ENCODE results near the gene SEMA5B. TPM values are rescaled to one million over a fixed set of nuclear protein-coding genes. Genes with fewer than 3 reads are reported as not detected.

The SEMA5B gene
- polyA plus RNA-seq, 1 of the 3 experiments (the other 2 are of a cell fraction), result 0.43 TPM

DNA sequence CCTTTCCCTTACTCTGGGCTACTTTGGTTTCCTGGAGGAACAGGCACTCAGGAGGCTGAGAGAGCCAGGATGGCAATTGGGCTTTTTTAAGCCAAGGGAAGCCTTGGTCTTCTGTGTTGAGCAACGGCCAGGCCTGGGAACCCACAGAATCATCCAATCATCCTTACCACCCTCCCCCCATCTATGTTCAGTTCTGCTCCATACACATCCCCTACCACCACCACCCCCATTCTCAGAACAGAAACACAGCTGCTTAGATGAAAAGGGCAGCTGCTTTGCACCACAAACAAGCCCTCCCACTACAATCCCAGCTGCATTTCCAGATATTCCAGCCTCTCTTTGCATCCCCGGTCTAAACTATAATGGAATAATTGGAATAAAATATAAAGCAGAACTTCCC lies 21.0 kb downstream of the SEMA5B start:
- TF ChIP-seq CHD2 (IDR thresholded peaks at IDR 0.05; ENCODE audit: low read length, partially characterized antibody) (no peak), YY1 (IDR thresholded peaks at IDR 0.05; ENCODE audit: low read depth) (no peak), TAF1 (IDR thresholded peaks at IDR 0.05; ENCODE audit: borderline replicate concordance, low read depth, low read length) (no peak), NRF1 (IDR thresholded peaks at IDR 0.05; ENCODE audit: low read depth, low read length) (no peak), RFX5 (IDR thresholded peaks at IDR 0.05; ENCODE audit: low read length) (no peak), RXRA (IDR thresholded peaks at IDR 0.05; ENCODE audit: borderline replicate concordance, low read depth) (no peak), RAD21 (IDR thresholded peaks at IDR 0.05; ENCODE audit: low read length) (no peak), NFIC (IDR thresholded peaks at IDR 0.05; ENCODE audit: borderline replicate concordance) (no peak), FOSL2 (IDR thresholded peaks at IDR 0.05; ENCODE audit: borderline replicate concordance, low read depth) (no peak), ELF1 (IDR thresholded peaks at IDR 0.05) (no peak), FOXJ3 (CRISPR knock-in tag; IDR thresholded peaks at IDR 0.05) (no peak), GABPA (IDR thresholded peaks at IDR 0.05; ENCODE audit: low read depth) (no peak)
- TF ChIP-seq, protein P1, sequence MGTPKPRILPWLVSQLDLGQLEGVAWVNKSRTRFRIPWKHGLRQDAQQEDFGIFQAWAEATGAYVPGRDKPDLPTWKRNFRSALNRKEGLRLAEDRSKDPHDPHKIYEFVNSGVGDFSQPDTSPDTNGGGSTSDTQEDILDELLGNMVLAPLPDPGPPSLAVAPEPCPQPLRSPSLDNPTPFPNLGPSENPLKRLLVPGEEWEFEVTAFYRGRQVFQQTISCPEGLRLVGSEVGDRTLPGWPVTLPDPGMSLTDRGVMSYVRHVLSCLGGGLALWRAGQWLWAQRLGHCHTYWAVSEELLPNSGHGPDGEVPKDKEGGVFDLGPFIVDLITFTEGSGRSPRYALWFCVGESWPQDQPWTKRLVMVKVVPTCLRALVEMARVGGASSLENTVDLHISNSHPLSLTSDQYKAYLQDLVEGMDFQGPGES (IDR thresholded peaks at IDR 0.05; ENCODE audit: low read depth, low read length), result no peak
- TF ChIP-seq, protein P2, sequence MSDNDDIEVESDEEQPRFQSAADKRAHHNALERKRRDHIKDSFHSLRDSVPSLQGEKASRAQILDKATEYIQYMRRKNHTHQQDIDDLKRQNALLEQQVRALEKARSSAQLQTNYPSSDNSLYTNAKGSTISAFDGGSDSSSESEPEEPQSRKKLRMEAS (IDR thresholded peaks at IDR 0.05; ENCODE audit: low read depth), result no peak
- TF ChIP-seq, protein P3, sequence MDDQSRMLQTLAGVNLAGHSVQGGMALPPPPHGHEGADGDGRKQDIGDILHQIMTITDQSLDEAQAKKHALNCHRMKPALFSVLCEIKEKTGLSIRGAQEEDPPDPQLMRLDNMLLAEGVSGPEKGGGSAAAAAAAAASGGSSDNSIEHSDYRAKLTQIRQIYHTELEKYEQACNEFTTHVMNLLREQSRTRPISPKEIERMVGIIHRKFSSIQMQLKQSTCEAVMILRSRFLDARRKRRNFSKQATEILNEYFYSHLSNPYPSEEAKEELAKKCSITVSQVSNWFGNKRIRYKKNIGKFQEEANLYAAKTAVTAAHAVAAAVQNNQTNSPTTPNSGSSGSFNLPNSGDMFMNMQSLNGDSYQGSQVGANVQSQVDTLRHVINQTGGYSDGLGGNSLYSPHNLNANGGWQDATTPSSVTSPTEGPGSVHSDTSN (IDR thresholded peaks at IDR 0.05), result no peak
- TF ChIP-seq, protein P4, sequence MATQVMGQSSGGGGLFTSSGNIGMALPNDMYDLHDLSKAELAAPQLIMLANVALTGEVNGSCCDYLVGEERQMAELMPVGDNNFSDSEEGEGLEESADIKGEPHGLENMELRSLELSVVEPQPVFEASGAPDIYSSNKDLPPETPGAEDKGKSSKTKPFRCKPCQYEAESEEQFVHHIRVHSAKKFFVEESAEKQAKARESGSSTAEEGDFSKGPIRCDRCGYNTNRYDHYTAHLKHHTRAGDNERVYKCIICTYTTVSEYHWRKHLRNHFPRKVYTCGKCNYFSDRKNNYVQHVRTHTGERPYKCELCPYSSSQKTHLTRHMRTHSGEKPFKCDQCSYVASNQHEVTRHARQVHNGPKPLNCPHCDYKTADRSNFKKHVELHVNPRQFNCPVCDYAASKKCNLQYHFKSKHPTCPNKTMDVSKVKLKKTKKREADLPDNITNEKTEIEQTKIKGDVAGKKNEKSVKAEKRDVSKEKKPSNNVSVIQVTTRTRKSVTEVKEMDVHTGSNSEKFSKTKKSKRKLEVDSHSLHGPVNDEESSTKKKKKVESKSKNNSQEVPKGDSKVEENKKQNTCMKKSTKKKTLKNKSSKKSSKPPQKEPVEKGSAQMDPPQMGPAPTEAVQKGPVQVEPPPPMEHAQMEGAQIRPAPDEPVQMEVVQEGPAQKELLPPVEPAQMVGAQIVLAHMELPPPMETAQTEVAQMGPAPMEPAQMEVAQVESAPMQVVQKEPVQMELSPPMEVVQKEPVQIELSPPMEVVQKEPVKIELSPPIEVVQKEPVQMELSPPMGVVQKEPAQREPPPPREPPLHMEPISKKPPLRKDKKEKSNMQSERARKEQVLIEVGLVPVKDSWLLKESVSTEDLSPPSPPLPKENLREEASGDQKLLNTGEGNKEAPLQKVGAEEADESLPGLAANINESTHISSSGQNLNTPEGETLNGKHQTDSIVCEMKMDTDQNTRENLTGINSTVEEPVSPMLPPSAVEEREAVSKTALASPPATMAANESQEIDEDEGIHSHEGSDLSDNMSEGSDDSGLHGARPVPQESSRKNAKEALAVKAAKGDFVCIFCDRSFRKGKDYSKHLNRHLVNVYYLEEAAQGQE (IDR thresholded peaks at IDR 0.05; ENCODE audit: low read depth, low read length), result no peak
- POLR2A ChIA-PET, result no interaction called here
- H3F3A ChIP-seq (replicated peaks; ENCODE audit: insufficient read depth), result no peaks in the 10 kb centered on the region
- no peaks in the 10 kb centered on the region for H3K4me1 ChIP-seq (ENCODE audit: control insufficient read depth in 1 of 2, insufficient read depth in 2 of 2, low read depth in 1 of 2, low read length in 1 of 2)
- H3K9me2 ChIP-seq, result no peaks in the 10 kb centered on the region
- no peaks in the 10 kb centered on the region for H4K20me1 ChIP-seq (ENCODE audit: insufficient read depth)
- no peak overlapping the region for H3K9ac ChIP-seq
- no peaks in the 10 kb centered on the region for H3K9me3 ChIP-seq
- no peak overlapping the region for H2AFZ ChIP-seq (ENCODE audit: low read depth)
- H3K27me3 ChIP-seq (ENCODE audit: insufficient read depth), result peaks cover 10% of the 10 kb centered on the region; the same call in 1 of the 2 replicates
- no peak overlapping the region for H3K4me2 ChIP-seq
- 44% methylated on average over 2 of the region's 2 CpGs for WGBS (ENCODE audit: low lambda C conversion rate)
- no peak overlapping the region for H3K4me3 ChIP-seq (ENCODE audit: low read depth in 2 of 2, low read length in 1 of 2)
- no peaks in the 10 kb centered on the region for H3K36me3 ChIP-seq (replicated peaks in 1 of 2; ENCODE audit: control insufficient read depth in 1 of 2, insufficient read depth in 2 of 2, low read length in 1 of 2)
- DNase-seq, result no peak
- CTCF ChIA-PET, result interaction anchor here (1.2 to 2.0 kb wide), 5 partner anchors 11 to 614 kb away, joined by 3 to 4 read pairs (median 4); no protein-coding TSS in a partner anchor
- no peaks in the 10 kb centered on the region for H3K79me2 ChIP-seq (ENCODE audit: insufficient read depth)
- H3K27ac ChIP-seq (ENCODE audit: low read depth in 2 of 2, low read length in 1 of 2), result no peak overlapping the region
